ENCODE measurements around the gene NECTIN1.

The NECTIN1 gene

GRCh38 chr11:119700030-119700429 is 29.0 kb downstream of the NECTIN1 start:
- DNase-seq (ENCODE audit: low read depth): no peak
- no peak for TF ChIP-seq CTCF (conservative IDR thresholded peaks at IDR 0.05; ENCODE audit: low read length)
- no peak overlapping the region for H3K4me3 ChIP-seq (ENCODE audit: low read length)

DNA sequence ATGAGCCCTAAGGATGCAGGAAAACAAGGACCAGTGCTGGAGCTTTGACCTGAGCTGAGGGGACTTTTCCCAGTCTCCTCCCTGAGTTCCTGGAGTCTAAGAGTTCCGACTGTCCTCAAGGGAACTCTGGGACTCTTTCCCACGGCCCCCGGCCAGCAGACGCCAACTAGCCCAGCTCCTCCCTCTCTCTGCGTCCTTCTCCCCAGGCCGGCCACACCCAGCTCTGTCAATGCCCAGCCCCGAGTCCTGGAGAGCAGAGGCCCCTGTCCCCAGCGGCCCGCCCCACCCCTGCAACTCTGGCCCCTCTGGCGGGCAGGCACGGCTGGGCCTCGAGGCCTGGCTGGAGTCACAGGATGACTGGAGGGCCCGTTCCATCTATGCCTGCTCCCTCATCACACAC is 29.8 kb downstream of the NECTIN1 start:
- peak; percentile 33 for DNase-seq (ENCODE audit: low read depth)
- TF ChIP-seq CTCF (conservative IDR thresholded peaks at IDR 0.05; ENCODE audit: low read length): no peak
- no peak overlapping the region for H3K4me3 ChIP-seq (ENCODE audit: low read length)

- TF ChIP-seq CTCF (conservative IDR thresholded peaks at IDR 0.05; ENCODE audit: low read length): no peak
- no peak overlapping the region for H3K4me3 ChIP-seq (ENCODE audit: low read length)
- no peak for DNase-seq (ENCODE audit: low read depth)
These were observed 31.1 kb downstream of the NECTIN1 start for GRCh38 chr11:119697882-119698281.

- TF ChIP-seq CTCF (conservative IDR thresholded peaks at IDR 0.05; ENCODE audit: low read length): no peak
- DNase-seq (ENCODE audit: low read depth): no peak
- H3K4me3 ChIP-seq (ENCODE audit: low read length): no peak overlapping the region
These were observed 31.6 kb downstream of the NECTIN1 start for GRCh38 chr11:119697445-119697844.

- no peak overlapping the region for H3K4me3 ChIP-seq (ENCODE audit: low read length)
- no peak for DNase-seq (ENCODE audit: low read depth)
- TF ChIP-seq CTCF (conservative IDR thresholded peaks at IDR 0.05; ENCODE audit: low read length): no peak
These were observed 32.4 kb downstream of the NECTIN1 start for GRCh38 chr11:119696378-119697222.

DNA sequence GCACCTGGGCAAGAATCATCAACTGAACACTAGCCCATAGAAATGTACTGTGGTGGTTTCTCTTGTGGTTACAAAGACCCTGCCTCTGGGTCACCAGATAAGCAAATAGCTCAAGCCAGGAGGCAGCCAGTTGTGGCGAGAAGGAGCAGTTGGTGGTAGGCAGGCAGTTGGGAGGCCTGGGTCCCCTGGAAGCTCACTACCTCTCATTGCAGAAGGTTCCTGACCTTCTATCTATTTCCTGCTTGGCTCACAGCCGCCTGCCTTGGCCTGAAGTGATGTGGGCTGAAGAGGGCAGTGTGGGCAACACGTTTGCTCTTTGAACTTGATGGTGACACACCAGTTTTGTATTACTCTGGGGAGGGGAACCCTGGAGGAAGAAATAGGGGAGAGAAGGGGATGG is 34.7 kb downstream of the NECTIN1 start:
- TF ChIP-seq CTCF (conservative IDR thresholded peaks at IDR 0.05; ENCODE audit: low read length): no peak
- no peak for DNase-seq (ENCODE audit: low read depth)
- no peak overlapping the region for H3K4me3 ChIP-seq (ENCODE audit: low read length)

- DNase-seq (ENCODE audit: low read depth): no peak
- no peak overlapping the region for H3K4me3 ChIP-seq (ENCODE audit: low read length)
- TF ChIP-seq CTCF (conservative IDR thresholded peaks at IDR 0.05; ENCODE audit: low read length): no peak
These were observed 35.7 kb downstream of the NECTIN1 start for GRCh38 chr11:119693253-119693815.

All from AG10803 (cell line).